ENCODE data around the gene TUBAL3. TPM values are rescaled to one million over a fixed set of nuclear protein-coding genes. Genes with fewer than 3 reads are reported as not detected.

TUBAL3 gene
- total RNA-seq, 1 experiment from 2014 or later, result not detected

DNA sequence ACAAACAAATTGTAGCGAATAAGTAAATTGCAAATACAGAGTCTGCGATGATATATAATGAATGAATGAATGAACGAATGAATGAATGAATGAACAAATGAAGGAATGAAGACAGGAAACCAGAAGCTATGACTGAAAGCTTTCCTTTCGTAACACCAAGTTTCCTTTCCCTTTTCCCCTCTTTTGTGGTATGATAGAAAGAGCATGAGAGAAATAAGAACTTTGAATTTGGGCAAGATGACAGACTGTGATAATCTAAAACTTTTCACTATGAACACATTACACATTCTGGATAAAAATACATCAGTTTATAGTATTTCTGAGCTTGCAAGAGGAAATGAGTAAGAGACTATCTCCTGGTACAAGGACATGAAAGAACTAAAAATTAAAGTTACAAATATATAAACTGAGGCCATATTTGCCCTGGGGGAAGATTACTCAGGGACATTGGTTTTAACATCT lies 48.3 kb downstream of the TUBAL3 start:
- TF ChIP-seq, protein P1, sequence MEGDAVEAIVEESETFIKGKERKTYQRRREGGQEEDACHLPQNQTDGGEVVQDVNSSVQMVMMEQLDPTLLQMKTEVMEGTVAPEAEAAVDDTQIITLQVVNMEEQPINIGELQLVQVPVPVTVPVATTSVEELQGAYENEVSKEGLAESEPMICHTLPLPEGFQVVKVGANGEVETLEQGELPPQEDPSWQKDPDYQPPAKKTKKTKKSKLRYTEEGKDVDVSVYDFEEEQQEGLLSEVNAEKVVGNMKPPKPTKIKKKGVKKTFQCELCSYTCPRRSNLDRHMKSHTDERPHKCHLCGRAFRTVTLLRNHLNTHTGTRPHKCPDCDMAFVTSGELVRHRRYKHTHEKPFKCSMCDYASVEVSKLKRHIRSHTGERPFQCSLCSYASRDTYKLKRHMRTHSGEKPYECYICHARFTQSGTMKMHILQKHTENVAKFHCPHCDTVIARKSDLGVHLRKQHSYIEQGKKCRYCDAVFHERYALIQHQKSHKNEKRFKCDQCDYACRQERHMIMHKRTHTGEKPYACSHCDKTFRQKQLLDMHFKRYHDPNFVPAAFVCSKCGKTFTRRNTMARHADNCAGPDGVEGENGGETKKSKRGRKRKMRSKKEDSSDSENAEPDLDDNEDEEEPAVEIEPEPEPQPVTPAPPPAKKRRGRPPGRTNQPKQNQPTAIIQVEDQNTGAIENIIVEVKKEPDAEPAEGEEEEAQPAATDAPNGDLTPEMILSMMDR (conservative IDR thresholded peaks at IDR 0.05), result no peak

More for the DNA sequence above, 48.3 kb downstream of the TUBAL3 start:
- no peak overlapping the region for H4K5ac ChIP-seq (ENCODE audit: insufficient read length, low read depth, low read length)
- Mint-ChIP-seq H3K36me3 (ENCODE audit: insufficient read depth in 1 of 3, low read depth in 3 of 3) (no peaks in the 10 kb centered on the region), H3K27ac (no peak overlapping the region), H3K9me3 (peaks cover 3 to 42% of the 10 kb centered on the region in 2 experiments), H3K4me1 (0 out of 4 replicates have a peak, but pooled peaks cover 0 to 2% of the 10 kb centered on the region in 2 experiments), H3K4me3 (no peak overlapping the region), H3K27me3 (ENCODE audit: low read depth) (no peaks in the 10 kb centered on the region; the same call in none of the 2 replicates)
- H3K4ac ChIP-seq (ENCODE audit: low read depth, low read length), result no peak overlapping the region
- H4K20me1 ChIP-seq (ENCODE audit: control insufficient read depth, insufficient read depth, insufficient read length), result no peaks in the 10 kb centered on the region
- no peaks in the 10 kb centered on the region; the same call in 1 of the 2 replicates for H3K4me1 ChIP-seq (ENCODE audit: insufficient read depth, low read length)
- no peak overlapping the region for H4K91ac ChIP-seq (ENCODE audit: insufficient read length, low read depth, low read length)
- H2AK5ac ChIP-seq (ENCODE audit: insufficient read length, low read length), result no peak overlapping the region
- no peak overlapping the region for H2BK12ac ChIP-seq (ENCODE audit: insufficient read length, low read depth, low read length)
- H3K56ac ChIP-seq (ENCODE audit: insufficient read length, low read depth, low read length), result no peak overlapping the region
- H3K9ac ChIP-seq (ENCODE audit: extremely low read depth, insufficient read length, low read length), result no peak overlapping the region
- H3K23ac ChIP-seq (ENCODE audit: insufficient read length, low read depth, low read length), result no peak overlapping the region
- no peaks in the 10 kb centered on the region for H3K27me3 ChIP-seq (ENCODE audit: insufficient read depth, low read length)
- no peaks in the 10 kb centered on the region for H3K23me2 ChIP-seq (ENCODE audit: insufficient read length, low read depth, low read length, poor library complexity, severe bottlenecking)
- no peak overlapping the region for H3K14ac ChIP-seq (ENCODE audit: insufficient read depth, low read length)
- no peaks in the 10 kb centered on the region for H3K79me2 ChIP-seq (ENCODE audit: insufficient read depth, low read length)
- H2AFZ ChIP-seq (ENCODE audit: low read length), result no peak overlapping the region
- no peak overlapping the region for H4K8ac ChIP-seq (replicated peaks; ENCODE audit: insufficient read length, low read depth, low read length)
- 100% methylated on average over 3 of the region's 4 CpGs for WGBS (ENCODE audit: extremely low coverage, insufficient read length, low lambda C conversion rate)
- no peak overlapping the region for H2BK20ac ChIP-seq (ENCODE audit: low read depth, low read length, poor library complexity, severe bottlenecking)
- no peaks in the 10 kb centered on the region for H3K79me1 ChIP-seq (ENCODE audit: insufficient read depth, low read depth, low read length, poor library complexity, severe bottlenecking)
- DNase-seq, result no peak
- H3K9me3 ChIP-seq (ENCODE audit: control insufficient read depth, low read depth, low read length), result no peaks in the 10 kb centered on the region
- H2BK15ac ChIP-seq (ENCODE audit: low read depth, low read length), result no peak overlapping the region
- H2BK120ac ChIP-seq (ENCODE audit: low read depth, low read length, poor library complexity, severe bottlenecking), result no peak overlapping the region
- H3K4me2 ChIP-seq (ENCODE audit: insufficient read depth, insufficient read length, low read length), result no peak overlapping the region
- no peak overlapping the region for H3T11ph ChIP-seq (ENCODE audit: low read length)
- no peak overlapping the region for H3K27ac ChIP-seq (ENCODE audit: insufficient read length, low read depth, low read length)
- H2BK5ac ChIP-seq (ENCODE audit: insufficient read length, low read length), result no peak overlapping the region
- no peak overlapping the region for H3K18ac ChIP-seq (ENCODE audit: insufficient read length, low read depth, low read length)
